Sigmoid colon (tissue), 4 donors: Measurements from ENCODE around the gene BCL2L13.

Source experiments
- EP300 ChIP-seq, 4 donors: sonication (generic); formaldehyde crosslinking; IDR thresholded peaks; one replicate each; pipeline ENCODE4 v1.6.1; 2017; ENCODE audit warnings: antibody characterized with exemption in 4 of 4
- POLR2A ChIP-seq, 2 donors: fragments of 450-650 bp; IDR thresholded peaks; one replicate each; pipeline ENCODE4 v1.6.1; 2016; ENCODE audit warnings: antibody characterized with exemption in 2 of 2, mild to moderate bottlenecking in 2 of 2, moderate library complexity in 2 of 2
- POLR2AphosphoS5 ChIP-seq, 4 donors: sonication (generic); formaldehyde crosslinking; IDR thresholded peaks; one replicate each; pipeline ENCODE4 v1.6.1; 2017; ENCODE audit warnings: antibody characterized with exemption in 4 of 4
- TF ChIP-seq, protein P1 (sequence below), 4 experiments: fragments of 450-650 bp in 3 of 4; fragments of 200-600 bp in 1 of 4; IDR thresholded peaks; one replicate each; pipeline ENCODE4 v1.5.1; 2016 to 2019; ENCODE audit warnings: antibody characterized with exemption in 4 of 4, mild to moderate bottlenecking in 3 of 4, moderate library complexity in 2 of 4

DNA sequence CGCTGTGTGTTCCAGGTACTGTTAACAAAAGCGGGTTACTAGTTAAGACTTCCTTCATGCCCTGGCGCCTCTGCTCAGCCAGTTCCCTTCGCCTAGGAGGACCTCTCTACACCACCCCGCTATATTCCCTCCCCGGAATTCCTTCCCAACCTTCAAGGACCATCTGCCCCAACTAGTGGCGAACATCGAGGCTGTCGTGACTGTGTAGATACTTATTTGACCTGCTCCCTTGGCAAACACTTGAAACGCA lies 450 bp upstream of the BCL2L13 start:
- TF ChIP-seq, protein P1, sequence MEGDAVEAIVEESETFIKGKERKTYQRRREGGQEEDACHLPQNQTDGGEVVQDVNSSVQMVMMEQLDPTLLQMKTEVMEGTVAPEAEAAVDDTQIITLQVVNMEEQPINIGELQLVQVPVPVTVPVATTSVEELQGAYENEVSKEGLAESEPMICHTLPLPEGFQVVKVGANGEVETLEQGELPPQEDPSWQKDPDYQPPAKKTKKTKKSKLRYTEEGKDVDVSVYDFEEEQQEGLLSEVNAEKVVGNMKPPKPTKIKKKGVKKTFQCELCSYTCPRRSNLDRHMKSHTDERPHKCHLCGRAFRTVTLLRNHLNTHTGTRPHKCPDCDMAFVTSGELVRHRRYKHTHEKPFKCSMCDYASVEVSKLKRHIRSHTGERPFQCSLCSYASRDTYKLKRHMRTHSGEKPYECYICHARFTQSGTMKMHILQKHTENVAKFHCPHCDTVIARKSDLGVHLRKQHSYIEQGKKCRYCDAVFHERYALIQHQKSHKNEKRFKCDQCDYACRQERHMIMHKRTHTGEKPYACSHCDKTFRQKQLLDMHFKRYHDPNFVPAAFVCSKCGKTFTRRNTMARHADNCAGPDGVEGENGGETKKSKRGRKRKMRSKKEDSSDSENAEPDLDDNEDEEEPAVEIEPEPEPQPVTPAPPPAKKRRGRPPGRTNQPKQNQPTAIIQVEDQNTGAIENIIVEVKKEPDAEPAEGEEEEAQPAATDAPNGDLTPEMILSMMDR (IDR thresholded peaks at IDR 0.05), result no peak
- TF ChIP-seq POLR2A (IDR thresholded peaks at IDR 0.05) (no peak), POLR2AphosphoS5 (IDR thresholded peaks at IDR 0.05) (no peak), EP300 (IDR thresholded peaks at IDR 0.05) (no peak)
